Activated CD4-positive, alpha-beta T cell treated with anti-CD3 and anti-CD28 coated beads, Interleukin-2, amount 50 U/mL, for 48 hours (primary cell): ENCODE results near the gene PFKFB3.
A peak's percentile ranks its signal among the peaks of the same experiment; 100 is the strongest.
"Not testable (repeated sequence)": the region's sequence is repeated elsewhere in the genome, so short reads cannot be mapped to it uniquely, and the experiment has no call there.

Experiments
- DNase-seq, 2 experiments: peaks; one replicate each; pipeline ENCODE4 v3.0.0-alpha.2; 2020

PFKFB3 gene

DNA sequence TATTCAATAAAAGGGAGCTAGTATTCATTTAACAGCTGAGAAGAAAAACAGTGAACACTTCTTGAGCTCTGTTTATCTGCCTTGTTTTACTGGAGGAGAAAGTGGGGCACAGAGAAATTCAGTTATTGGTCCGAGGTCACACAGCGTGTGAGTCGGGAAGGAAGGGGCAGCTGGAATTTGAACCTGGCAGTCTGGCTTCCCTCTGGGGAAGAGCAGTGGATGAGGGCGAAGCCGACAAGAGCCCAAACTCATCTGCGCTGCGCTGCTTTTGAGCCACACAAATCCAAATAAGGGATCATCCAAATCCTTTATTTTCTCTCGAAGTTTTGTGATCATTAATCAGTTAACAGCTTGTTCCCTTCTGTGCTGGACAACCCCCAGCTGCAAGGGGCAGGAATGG, 23.7 kb upstream of the PFKFB3 start:
- DNase-seq: no peak

DNA sequence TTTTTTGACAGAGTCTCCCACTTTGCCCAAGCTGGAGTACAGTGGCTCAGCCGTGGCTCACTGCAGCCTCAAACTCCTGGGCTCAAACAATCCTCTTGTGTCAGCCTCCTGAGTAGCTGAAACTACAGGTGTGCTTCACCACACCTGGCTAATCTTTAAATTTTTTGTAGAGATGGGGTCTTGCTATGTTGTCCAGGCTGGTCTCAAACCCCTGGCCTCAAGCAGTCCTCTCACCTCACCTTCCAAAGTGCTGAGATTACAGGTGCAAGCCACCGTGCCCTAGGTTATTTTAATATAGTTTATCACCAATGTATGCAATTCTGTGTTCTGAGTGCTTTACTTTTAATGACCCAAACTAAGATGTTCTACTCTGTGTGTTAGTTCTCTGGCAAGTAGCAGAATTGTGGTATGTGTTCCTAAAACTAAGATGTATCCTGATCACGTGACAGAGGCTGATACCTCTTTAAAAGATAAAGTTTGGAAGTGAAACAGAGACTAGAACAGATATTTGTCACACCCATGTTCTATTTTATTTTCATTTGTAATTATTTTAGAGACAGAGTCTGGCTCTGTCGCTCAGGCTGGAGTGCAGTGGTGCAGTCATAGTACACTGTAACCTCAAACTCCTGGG, 22.1 kb upstream of the PFKFB3 start:
- DNase-seq: no peak

DNA sequence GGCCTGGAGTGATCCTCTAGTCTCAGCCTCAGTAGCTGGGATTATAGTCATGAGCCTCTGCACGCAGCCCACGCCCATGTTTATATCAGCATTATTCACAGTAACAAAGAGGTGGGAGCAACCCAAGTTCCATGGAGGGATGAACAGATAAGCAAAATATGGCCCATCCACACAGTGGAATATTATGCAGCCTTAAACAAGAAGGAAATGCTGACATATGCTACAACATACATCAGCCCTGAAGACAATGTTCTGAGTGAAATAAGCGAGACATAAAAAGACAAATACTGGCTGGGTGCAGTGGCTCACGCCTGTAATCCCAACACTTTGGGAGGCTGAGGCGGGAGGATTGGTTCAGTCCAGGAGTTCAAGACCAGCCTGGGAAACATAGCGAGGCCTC, 21.5 kb upstream of the PFKFB3 start:
- no peak for DNase-seq

DNA sequence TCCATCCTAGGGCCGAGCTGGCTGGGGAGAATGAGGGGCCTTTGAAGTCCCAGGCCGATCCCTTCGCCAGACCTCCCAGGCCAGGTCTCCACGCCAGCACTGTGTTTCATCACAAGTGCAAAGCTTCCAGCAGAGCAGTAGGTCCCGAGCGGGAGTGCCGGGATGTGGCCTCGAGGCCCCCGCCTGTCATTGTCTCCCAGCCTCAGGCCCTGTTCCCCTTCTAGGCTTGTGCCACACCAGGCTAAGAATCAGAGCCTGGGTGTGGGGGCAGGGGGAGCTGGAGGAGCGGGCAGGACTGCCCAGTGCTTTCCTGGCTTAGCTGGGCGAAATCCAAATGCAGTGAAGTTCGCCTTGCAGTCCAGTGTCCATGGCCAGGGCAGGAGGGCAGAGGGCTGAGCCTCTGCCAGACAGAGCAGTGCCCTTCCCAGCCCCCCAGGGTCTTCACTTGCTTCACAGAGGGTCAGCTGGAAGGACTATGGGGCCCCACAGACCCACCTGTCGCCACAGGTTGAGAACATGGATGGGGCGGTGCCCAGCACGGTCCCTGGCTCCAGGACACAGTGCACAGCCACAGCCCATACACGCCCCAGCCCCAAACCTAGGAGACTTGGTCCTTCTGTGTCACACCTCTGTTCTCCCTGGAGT, 20.2 kb upstream of the PFKFB3 start:
- no peak for DNase-seq

DNA sequence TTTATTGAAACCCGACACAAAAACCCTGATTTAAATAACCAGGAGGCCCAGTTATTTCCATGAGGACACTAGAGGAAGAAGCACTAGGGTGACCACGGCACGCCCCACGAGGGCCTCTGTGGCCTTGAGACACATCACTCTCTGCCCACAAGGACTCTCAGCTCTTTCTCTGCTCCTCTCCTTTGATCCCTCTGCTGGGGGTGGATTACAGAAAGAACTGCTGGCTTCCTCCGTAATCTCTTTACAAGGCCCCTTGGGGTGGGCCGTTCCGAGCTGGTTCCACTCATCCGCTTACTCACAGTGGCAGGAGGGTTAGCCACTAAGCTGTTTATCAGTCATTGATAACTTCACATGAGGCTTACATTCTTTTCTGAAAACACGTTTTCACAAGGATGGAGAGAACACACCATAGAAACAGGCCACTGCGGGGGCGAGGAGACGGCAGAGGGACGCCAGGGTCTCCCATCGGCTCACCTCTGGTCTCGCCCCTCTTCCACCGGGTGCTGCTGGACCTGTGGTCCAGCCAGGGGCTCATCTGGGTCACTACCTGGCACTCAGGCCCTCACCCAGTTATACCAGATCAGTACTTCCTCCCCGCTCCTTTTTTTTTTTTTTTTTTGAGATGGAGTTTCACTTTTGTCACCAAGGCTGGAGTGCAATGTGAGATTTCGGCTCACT, 17.6 kb upstream of the PFKFB3 start:
- peak; percentile 16 to 42 for DNase-seq

DNA sequence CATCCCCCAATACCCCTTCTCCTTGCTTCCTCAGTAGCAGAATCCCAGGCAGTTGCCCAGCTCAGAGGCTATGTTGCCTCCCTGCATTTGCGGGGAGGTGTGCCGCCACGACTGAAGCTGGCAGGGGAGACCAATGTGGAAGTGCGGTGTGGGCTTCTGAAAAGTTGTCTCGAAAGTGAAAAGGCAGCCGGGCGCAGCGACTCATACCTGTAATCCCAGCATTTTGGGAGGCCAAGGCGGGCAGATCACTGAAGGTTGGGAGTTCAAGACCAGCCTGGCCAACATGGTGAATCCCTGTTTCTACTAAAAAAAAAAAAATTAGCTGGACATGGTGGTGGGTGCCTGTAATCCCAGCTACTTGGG, 15.9 kb upstream of the PFKFB3 start:
- DNase-seq: peak in 1 of 2 experiments; percentile 21

DNA sequence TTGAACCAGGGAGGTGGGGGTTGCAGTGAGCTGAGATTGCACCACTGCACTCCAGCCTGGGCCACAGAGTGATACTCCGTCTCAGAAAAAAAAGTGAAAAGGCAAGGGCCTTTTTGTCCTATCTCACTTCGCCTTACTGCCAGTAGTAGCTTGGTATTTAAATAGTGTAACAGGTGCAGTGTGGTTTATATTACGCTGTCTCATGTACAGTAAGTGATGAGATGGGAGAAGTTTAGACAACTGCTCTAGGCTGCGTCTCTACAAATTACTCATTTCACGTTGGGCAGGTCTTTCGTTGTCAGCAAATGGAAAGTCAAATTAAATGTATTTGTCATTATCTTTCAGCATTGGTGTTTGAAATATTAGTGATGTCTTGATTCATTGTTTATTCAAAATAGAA, 15.5 kb upstream of the PFKFB3 start:
- DNase-seq: no peak

DNA sequence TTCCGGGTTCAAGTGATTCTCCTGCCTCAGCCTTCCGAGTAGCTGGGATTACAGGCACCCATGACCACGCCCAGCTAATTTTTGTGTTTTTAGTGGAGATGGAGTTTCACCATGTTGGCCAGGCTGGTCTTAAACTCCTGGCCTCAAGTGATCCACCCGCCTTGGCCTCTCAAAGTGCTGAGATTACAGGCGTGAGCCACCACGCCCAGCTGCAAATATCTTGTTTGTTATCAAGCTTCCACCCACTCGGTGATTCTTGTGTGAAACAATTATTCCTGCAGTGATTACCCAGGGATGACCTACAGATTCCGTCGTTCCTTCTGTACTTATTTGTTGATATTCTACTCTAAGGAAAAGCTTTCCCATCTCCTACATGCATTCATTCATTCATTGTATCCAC, 12.7 kb upstream of the PFKFB3 start:
- not testable (repeated sequence) for DNase-seq

DNA sequence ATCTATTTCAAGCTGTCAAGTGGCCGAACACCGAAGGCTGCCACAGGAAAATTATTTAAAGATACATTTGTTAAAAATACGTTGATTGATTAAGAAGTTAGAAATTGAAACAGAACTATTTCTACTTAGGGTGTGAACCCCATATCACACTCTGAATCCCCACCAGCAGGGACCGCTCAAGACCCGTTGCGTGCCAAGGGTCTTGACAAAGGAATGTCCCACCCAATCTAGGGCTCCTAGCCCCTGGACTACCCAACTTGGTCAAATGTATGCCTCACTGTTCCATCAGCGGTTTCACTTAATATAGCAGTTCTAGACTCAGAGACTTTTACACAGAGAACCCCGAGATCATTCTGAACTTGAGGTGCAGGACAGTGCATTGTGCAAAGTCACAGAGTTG, 11.6 kb upstream of the PFKFB3 start:
- no peak for DNase-seq

DNA sequence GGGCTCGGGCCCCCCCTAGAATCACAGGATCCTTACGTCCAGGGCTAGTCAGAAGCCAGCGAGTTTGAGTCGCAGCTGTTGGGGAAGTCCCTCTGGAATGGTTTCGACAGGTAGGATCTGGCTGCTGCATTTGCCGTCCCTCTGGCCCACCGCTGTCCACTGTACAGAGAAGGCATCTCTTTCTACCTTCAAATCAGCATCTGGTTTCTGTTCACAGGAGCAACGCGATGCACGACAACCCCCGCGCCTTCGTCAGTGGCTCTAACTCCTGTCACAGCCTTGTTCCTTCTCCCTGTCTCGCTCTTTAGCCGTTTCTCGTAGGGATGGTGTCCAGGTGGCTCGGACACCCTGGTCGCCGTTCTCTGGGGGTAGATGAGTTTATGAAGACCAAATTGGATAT, 11.2 kb upstream of the PFKFB3 start:
- no peak for DNase-seq

DNA sequence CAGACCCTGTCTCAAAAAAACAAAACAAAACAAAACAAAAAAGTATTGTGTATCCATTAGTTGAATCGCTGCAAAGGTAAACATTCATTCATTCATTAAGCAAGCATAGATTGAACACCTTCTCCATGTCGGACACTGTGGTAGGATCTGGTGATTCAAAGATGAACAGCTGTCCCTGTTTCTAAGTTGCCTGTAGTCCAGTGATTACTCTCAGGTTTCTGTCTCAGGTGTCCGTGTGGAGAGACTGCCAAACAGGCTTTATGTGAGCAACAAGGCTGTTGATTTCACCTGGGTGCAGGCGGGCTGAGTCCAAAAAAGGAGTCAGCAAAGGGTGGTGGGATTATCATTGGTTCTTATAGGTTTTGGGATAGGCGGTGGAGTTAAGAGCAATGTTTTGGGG, 9.4 kb upstream of the PFKFB3 start:
- DNase-seq: not testable (repeated sequence)

DNA sequence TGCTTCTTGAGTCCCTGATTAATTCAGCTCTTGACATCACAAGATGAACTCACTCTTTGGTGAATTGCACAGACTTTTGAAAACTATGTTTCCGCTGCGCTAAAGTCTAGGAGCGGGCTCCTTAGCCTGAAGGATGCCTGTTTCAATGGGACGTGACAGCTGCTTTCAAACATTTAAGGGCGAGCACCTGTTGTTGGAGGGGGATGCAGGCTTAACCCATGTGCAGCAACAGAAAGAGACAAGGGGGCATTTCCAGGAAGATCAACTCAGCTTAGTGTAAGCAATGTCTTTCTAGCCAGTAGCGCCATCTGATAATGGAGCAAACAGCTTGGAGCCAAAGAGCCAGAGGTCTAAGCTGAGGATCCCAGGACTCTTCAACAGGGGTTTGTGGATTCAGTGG, 8.4 kb upstream of the PFKFB3 start:
- no peak for DNase-seq

DNA sequence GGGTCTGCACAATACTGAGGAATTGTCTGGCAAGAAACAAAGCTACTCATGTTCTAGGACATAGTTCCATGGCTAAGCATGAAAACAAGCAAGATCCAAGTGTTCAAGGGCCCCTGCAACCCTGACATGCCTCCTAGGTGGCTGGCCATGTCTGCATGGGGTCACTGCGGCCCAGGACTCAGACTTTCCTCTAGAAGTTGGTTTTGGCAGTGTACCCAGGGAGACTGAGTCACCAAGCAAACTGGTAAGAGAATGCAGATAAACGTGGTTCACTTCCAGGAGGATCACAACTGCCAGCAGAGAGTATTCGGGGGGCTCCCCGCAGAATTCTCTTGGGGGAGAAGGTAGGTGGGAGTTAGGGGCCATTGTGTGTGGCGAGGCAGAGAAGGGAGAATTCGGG, 7.4 kb upstream of the PFKFB3 start:
- no peak for DNase-seq

DNA sequence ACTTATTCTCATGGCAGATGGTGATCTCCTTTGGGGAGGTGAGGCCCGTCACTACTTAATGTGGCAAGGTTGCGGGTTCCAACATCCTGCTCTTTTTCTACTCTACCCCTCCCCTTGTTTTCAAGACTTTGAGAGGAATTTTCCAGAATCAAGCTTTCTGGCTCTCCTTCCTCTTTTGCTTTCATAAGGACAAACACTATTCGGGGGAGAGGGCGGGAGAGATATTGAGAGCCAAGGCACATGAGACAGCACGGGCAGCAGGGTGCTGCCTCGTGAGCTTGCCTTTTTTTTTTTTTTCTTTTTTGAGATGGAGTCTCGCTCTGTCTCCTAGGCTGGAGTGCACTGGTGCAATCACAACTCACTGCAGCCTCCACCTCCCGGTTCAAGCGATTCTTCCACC, 6.9 kb upstream of the PFKFB3 start:
- no peak for DNase-seq

DNA sequence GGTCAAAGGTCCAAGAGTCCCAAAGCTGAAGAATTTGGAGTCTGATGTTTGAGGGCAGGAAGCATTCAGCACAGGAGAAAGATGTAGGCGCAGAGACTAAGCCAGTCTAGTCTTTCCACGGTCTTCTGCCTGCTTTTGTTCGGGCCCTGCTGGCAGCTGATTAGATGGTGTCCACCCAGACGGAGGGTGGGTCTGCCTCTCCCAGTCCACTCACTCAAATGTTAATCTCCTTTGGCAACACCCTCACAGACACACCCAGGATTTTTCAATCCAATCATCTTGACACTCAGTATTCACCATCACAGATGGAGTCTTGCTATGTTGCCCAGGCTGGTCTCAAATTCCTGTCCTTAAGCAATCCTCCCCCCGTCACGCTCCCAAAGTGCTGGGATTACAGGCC, 6.2 kb upstream of the PFKFB3 start:
- not testable (repeated sequence) for DNase-seq

DNA sequence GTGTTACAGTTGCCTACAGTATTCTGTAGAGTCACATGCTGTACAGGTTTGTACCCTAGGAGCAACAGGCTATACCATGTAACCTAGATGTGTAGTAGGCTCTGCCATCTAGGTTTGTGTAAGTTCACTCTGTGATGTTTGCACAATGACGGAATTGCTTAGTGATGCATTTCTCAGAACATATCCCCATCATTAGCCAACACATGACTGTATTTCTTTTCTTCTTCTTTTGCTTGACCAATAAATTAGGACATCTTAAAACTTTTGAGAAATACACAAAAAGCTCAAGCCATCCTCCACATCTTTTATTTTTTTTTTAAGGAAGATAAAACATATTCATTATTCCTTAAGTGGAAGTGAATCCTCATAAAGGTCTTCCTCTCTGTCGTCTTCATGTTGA, 5.4 kb upstream of the PFKFB3 start:
- DNase-seq: no peak

DNA sequence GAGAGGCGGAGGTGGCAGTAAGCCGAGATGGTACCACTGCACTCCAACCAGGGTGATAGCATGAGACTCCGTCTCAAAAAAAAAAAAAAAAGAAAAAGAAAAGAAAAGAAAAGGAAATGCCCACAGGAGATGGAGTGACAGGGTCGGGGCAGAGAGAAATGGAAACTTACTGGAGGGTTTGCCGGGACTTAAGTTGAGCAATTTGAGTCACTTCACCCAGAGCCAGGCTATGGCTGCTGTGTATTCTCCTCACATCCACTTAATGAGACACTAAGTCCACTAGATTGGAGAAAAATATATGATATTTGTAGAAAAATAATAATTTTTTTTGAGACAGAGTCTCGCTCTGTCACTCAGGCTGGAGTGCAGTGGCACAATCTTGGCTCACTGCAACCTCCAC, 4.6 kb upstream of the PFKFB3 start:
- DNase-seq: no peak

DNA sequence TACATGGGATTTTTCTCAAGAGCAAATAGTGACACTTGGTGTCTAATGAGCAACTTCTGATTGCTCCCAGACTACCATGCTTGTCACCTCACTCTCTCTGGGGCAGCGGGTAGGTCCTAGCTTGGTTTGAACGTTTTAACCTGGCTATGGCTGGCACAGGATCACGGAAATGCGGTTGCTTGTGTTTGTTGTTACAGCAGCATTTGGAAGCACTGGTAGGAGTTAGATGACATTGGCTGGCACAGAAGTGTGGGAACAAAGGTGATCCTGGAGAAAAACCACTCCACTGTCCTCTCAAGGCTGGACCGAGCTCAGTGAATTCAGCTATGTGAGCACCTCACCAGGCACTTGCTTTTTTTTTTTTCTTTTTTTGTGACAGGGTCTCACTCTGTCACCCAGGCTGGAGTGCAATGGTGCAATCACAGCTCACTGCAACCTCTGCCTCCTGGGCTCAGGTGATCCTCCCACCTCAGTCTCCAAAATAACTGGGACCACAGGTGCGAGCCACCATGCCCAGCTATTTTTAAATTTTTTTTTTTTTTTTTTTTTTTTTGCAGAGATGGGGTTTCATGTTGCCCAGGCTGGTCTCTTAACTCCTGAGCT, 3.5 kb upstream of the PFKFB3 start:
- no peak for DNase-seq

DNA sequence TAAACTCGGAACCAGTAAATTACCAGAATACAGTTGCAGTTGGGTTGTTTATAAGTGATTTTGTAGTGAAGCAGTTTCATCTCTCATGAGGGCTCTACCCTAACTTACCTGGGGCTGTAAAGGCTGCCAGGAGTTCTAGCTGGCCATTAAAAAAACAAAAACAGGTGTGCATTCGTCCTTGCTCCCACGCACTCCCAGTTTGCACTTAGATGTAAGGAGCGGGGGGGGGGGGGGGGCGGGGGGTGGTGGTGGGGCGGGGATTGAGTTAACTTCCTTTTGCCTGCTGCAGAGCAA, 2.3 kb upstream of the PFKFB3 start:
- DNase-seq: no peak

DNA sequence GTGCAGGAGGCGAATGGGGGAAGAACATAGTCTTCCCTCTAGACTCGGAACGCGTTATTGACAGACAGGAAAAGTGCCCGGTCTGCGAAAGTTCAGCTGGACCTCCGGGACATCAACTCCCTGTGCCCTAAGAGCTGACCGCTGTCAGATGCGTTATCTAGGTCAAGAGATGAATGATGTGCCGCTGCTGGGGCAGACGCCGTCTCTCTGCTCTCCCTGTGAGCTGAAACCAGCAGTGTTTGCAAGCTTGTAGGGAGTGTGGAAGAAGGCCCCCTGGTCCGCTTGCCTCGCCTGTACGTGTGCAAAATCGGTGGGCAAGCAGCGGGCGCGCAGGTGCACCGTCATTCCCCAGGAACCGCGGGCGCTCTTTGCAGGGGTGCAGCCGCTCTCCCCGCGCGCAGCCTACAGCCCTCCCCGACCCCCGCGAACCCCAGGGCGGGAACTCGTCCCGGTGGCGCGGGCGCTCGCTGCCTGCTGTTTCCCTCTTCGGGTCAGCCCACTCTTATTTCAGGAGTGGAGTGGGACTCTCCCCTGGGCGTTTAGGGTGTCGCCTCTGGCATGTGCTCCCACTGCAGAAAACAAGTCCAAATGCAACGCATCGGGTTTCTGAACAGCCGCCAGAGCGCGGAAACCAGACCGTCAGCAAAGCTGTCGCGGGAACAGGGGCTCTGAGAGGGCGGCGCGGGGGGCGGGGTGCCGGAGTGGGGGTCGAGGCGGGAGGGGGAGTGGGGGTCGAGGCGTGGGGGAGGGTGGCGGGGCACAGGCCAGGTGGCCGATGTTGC, 1.8 kb upstream of the PFKFB3 start:
- DNase-seq: peak; percentile 53 to 63

DNA sequence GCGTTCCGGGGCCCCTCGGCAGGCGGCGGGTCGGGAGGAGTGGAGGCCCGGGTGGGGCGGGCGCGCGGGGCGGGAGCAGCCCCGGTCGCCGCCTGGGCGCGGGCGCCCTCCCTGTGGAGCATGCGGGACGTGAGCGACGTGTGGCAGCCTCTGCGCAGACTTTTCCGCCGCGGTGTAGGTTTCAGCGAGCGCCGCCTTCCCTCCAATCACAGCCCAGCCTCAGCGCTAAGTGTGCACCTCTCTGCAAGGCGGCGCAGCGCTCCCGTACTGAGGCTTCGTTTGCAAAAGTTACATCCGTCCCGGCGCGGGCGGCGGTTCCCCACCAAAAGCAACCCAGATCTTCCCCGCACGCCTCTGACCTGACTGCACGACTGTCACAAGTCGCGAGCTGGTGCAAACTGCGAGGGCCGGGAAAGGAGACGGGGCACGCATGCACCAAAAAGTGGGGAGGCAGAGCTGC, 1.2 kb upstream of the PFKFB3 start:
- peak; percentile 91 to 94 for DNase-seq

DNA sequence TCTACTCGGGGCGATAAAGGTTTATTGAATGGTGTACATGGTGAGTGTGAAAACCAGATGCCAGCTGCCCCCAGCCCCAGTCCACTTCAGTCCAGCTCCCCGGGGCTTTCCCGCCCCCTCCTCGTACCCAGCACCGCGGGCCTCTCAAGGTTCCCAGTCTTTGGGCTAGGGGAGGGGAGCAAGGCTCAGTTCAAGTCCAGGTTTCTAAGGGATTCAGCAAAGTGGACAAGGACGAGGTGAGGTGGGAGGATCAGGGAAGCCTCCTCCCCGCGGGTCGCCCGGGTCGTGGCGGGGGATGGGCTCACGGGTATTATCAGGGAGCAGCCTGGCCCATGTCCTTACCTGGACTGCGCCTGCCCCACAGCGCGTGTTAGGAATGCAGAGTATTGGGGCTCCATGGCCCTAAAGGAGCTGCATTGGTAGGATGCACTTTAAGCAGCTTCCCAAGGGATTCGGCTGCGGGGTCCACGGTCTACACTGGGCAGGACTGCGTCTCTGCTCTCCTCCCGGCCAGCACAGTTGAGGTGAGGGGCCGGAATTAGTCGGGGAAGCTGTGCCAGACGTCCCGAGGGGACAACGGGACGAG, 541 bp upstream of the PFKFB3 start:
- peak in 1 of 2 experiments; percentile 42 for DNase-seq
